Pericardium fibroblast (primary cell): ENCODE data around the gene CD1B. TPM values are rescaled to one million over a fixed set of nuclear protein-coding genes. Genes with fewer than 3 reads are reported as not detected.

Experiments
- total RNA-seq: library from RNA; depleted of rRNA; stranded (reverse); fragments of >200 nt; gene quantifications from 2 replicates; pipeline ENCODE4 v1.2.3, GENCODE V29; 2015

Gene CD1B
- not detected in 2 replicates for total RNA-seq

GRCh38 chr1:158331481-158332150 lies at the start of gene CD1B:
TSS of gene CD1B (minus strand) at chr1:158331531. CDS start at chr1:158331423, 108 bp downstream.

GRCh38 chr1:158353303-158354075 lies 22.2 kb upstream of the CD1B start, which contains the start of gene CD1E:
TSS of gene CD1E (plus strand) at chr1:158353894. CDS start at chr1:158353989, 95 bp downstream.

GRCh38 chr1:158289811-158290210 lies 41.5 kb downstream of the CD1B start, which contains the start of gene CD1C:
TSS of gene CD1C (plus strand) at chr1:158289923. CDS start at chr1:158290065, 142 bp downstream.

Other genes with a start within 250 kb of the CD1B start
- 1.7 and 12.5 TPM in 2 replicates for gene CD1D, start 150.6 kb downstream of the CD1B start, total RNA-seq
- not detected in 2 replicates for gene CD1A, start 77.1 kb downstream of the CD1B start, total RNA-seq
- not detected in 2 replicates for gene CD1C, start 41.6 kb downstream of the CD1B start, total RNA-seq
- not detected in 2 replicates for gene CD1E, start 22.4 kb upstream of the CD1B start, total RNA-seq
- not detected in 2 replicates for gene OR10T2, start 67.9 kb upstream of the CD1B start, total RNA-seq
- not detected in 2 replicates for gene OR10K2, start 94.7 kb upstream of the CD1B start, total RNA-seq
- not detected in 2 replicates for gene OR10K1, start 130.3 kb upstream of the CD1B start, total RNA-seq
- not detected in 2 replicates for gene OR10R2, start 140.7 kb upstream of the CD1B start, total RNA-seq
- gene OR6Y1, start 222.9 kb upstream of the CD1B start, total RNA-seq: not detected in 2 replicates
- not detected in 2 replicates for gene OR6P1, start 239.0 kb upstream of the CD1B start, total RNA-seq
- not detected in 2 replicates for gene OR10X1, start 248.4 kb upstream of the CD1B start, total RNA-seq